Fibroblast of skin of right biceps (primary cell): Measurements from ENCODE around the gene THAP11.
"Not testable (repeated sequence)": the region's sequence is repeated elsewhere in the genome, so short reads cannot be mapped to it uniquely, and the experiment has no call there.

ENCODE experiments used
- DNase-seq: peaks from one replicate; pipeline ENCODE4 v3.0.0-alpha.2; 2013

The THAP11 gene

DNA sequence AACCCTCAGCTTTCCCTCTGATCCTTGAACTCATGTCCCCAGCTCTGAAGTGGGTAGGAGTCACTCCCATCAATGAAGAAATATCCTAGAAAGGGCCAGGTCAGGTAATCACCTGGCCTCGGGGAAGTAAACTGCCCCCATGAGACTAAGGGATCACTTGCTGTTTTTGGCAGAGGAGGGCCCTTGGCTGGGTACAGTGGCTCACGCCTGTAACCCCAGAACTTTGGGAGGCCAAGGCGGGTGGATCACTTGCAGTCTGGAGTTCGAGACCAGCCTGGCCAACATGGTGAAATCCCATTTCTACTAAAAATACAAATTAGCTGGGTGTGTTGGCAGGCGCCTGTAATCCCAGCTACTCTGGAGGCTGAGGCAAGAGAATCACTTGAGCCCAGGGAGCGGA, 21.9 kb downstream of the THAP11 start:
- not testable (repeated sequence) for DNase-seq

DNA sequence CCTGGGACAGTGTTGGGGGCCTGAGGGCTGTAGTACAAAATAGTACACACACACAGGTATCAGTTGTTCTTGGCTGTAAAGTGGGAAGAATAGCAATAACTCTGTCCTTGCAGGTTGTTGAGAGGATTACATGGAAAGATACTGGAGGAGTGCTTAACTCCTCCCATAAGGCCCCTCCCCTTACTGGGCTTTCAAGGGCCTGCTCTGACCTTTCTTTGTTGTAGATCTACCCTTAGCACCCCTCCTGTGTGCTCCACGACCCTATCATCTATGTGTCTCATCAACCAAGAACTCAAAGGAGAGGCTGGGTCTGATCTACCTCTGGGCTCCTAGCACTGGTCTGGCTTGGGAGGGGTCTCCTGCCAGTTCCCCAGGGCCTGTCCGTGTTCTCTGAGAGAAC, 22.5 kb downstream of the THAP11 start:
- no peak for DNase-seq

DNA sequence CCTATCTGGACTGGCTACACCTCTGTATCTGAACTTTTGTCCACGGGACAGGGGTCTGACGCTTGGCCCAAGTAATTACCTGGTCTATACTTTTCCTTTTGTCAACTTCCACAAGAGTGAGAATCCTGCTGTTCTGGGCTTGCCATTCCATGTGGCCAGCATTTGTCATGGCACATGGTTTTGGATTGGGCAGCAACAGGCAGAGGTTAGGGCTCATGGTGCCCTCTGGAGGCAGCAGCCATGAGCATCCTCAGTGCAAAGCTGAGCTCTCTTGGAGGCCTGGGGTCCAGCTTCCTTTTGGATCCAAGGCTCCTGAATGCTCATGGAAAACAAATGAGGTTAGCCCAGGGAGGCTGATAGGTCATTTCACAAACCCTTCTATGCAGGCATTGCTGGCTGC, 23.2 kb downstream of the THAP11 start:
- peak; percentile 39 for DNase-seq

DNA sequence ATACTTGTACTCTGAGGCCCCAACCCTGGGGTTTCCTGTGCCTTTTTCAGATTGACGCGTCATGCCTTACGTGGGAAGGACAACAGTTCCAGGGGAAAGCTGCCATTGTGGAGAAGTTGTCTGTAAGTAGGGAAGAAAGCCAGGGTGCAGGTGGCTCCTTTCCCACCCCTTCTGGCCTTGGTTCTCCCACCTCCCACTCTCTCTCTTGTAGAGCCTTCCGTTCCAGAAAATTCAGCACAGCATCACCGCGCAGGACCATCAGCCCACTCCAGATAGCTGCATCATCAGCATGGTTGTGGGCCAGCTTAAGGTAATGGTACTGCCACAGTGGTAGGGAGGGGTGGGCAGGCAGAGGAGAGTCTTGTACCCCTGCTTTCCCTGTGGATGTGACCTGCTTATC, 26.2 kb downstream of the THAP11 start:
- DNase-seq, result no peak

- DNase-seq, result no peak
Measured at GRCh38 chr16:67869653-67870052, 27.5 kb downstream of the THAP11 start.

DNA sequence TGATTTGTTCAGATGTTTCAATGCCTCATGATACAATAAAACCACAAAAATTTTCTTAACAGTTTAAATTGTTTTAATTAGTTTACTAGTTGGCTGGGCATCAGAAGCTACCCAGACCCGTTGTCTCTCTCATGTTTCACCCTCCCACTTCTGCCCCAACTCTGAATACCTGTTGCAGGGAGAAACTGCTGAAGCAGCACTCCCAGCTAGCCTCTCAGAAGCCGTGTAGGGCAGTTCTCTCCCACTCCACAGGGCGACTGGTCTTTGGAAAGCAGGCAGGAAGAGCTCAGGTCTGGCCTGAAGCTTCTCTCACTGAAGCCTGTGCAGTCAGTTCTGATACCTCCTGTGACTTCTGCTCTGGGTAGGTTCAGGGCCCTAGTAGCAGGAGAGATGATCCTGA, 29.1 kb downstream of the THAP11 start:
- DNase-seq, result no peak

- DNase-seq, result no peak
Measured at GRCh38 chr16:67872131-67872630, 30.1 kb downstream of the THAP11 start.

GRCh38 chr16:67872631-67873434, 30.7 kb downstream of the THAP11 start, which contains the start of gene EDC4:
TSS of gene EDC4 (plus strand) at chr16:67873052. CDS start at chr16:67873262, 210 bp downstream.
- peak; percentile 72 for DNase-seq

- no peak for DNase-seq
Measured at GRCh38 chr16:67873435-67874370, 31.6 kb downstream of the THAP11 start.

DNA sequence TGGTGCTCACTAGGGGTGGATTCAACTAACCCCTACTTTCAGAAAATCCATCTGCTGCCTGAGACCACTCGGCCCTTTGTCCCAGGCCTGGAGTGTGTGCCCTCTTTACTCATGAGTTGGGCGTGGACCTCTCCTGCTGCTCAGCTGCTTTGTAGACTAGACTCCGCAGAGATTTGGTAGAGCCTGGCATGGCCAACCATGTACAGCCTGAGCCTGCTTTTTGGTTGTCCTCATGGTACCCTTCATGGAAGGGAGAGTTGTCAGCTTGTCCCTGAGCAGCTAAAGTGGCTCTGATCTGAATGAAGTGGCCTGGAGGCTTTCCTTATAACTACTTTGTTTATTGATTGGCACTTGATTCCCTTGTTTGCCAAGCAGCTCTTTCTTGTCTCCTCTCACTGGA, 32.3 kb downstream of the THAP11 start:
- no peak for DNase-seq

- no peak for DNase-seq
Measured at GRCh38 chr16:67877064-67877463, 34.9 kb downstream of the THAP11 start.

DNA sequence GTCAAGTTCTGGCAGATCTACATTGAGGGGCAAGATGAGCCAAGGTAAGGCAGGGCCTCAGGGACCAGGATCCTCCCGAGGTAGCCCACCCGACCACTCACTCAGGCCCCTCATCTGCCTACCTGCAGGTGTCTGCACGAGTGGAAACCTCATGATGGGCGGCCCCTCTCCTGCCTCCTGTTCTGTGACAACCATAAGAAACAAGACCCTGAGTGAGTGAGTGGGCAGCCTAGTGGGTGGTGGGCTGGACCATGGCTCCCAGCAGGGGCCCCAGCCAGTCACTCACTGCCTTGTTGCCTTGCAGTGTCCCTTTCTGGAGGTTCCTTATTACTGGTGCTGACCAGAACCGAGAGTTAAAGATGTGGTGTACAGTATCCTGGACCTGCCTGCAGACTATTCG, 36.1 kb downstream of the THAP11 start:
- no peak for DNase-seq

DNA sequence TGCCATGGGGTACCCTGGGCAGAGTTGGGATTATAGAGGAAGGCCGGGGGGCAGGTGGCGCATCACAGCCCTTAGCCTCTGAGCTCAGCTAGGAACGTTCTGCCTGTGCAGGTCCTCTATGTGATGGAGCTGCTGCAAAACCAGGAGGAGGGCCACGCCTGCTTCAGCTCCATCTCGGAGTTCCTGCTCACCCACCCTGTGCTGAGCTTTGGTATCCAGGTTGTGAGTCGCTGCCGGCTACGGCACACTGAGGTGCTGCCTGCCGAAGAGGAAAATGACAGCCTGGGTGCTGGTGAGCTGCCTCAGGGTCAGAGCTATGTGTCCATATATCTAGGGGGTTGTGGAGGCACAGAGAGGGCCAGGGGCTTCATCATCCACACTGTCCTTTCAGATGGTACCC, 36.7 kb downstream of the THAP11 start:
- DNase-seq, result no peak

GRCh38 chr16:67879462-67879861, 37.3 kb downstream of the THAP11 start:
- DNase-seq, result no peak

GRCh38 chr16:67879936-67880335, 37.8 kb downstream of the THAP11 start:
- DNase-seq, result no peak

- DNase-seq, result no peak
Measured at GRCh38 chr16:67880584-67880983, 38.5 kb downstream of the THAP11 start.

DNA sequence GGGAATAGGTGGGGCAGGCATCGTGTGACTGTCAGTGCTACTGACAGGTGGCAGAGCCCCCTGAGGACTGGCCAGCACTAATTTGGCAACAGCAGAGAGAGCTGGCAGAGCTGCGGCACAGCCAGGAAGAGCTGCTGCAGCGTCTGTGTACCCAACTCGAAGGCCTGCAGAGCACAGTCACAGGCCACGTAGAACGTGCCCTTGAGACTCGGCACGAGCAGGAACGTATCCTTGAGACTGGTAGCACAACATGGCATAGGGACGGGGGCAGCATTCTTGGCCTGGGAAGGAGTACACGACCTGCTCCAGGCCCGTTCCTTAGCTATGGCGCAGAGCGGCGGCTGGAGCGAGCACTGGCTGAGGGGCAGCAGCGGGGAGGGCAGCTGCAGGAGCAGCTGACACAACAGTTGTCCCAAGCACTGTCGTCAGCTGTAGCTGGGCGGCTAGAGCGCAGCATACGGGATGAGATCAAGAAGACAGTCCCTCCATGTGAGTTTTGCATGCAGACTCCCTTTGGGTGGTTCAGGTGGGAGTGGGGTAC, 39.6 kb downstream of the THAP11 start:
- no peak for DNase-seq

DNA sequence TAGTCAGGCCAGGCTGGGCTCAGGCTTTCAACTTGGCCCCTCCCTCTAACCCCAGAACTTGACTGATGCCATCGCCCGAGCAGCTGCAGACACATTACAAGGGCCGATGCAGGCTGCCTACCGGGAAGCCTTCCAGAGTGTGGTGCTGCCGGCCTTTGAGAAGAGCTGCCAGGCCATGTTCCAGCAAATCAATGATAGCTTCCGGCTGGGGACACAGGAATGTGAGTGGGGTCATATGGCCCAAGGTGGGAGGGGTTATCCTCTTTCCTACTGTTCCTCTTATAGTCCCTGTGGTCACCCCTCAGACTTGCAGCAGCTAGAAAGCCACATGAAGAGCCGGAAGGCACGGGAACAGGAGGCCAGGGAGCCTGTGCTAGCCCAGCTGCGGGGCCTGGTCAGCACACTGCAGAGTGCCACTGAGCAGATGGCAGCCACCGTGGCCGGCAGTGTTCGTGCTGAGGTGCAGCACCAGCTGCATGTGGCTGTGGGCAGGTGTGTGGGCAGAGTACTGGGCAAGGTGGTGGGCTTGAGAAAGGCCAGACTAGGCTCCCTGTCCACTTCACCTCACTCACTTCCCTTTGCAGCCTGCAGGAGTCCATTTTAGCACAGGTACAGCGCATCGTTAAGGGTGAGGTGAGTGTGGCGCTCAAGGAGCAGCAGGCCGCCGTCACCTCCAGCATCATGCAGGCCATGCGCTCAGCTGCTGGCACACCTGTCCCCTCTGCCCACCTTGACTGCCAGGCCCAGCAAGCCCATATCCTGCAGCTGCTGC, 40.4 kb downstream of the THAP11 start:
- no peak for DNase-seq

GRCh38 chr16:67883146-67883871, 41.2 kb downstream of the THAP11 start:
- DNase-seq, result no peak

- peak; percentile 19 for DNase-seq
Measured at GRCh38 chr16:67883872-67884261, 41.7 kb downstream of the THAP11 start.

DNA sequence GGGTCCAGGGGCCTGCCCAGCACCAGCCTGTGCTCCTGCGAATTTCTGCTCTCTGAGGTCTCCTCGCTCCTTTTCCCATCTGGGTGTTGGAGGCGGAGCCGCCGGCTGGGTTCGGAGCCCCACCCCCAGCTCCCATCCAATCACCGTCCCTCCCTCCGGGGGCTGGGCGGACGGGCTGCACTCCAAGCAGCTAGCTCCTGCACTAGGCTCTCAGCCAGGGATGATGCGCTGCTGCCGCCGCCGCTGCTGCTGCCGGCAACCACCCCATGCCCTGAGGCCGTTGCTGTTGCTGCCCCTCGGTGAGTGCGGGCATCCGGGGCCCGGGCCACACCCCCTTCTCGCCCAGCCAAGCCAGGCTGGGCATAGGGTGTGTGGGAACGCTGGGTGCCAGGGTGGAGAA, 42.6 kb downstream of the THAP11 start, which contains the start of gene NRN1L:
Gene NRN1L, plus strand, starts transcription at position 202 of the 400 bp plus-strand sequence. Its CDS starts 19 bp downstream, at position 221.
- peak; percentile 89 for DNase-seq

DNA sequence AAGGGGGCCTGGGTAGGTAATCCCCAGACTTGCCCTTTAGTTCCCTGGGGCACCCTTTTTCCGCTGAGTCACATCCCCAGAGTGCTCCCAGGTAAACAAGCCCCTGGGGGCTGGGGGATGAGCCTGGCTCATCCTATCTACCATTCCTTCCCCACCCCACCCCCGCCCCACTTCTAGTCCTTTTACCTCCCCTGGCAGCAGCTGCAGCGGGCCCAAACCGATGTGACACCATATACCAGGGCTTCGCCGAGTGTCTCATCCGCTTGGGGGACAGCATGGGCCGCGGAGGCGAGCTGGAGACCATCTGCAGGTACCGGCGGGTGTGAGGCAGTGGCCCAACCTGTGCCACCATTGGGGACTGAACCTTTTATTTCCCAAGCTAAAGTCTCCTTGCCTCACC, 43.4 kb downstream of the THAP11 start:
- no peak for DNase-seq
